Measurements from ENCODE around the gene R3HDM2.

R3HDM2 gene

GRCh38 chr12:57465030-57465746, 34.3 kb upstream of the R3HDM2 start:
- Histone ChIP-seq H3K36me3 (ENCODE audit: control insufficient read depth, insufficient read depth, low read length) (peaks cover 20% of the 10 kb centered on the region), H3K9ac (ENCODE audit: low read length) (no peak overlapping the region), H3K4me1 (ENCODE audit: control insufficient read depth, insufficient read depth, low read length) (peaks cover 5% of the 10 kb centered on the region), H3K9me3 (ENCODE audit: control insufficient read depth, insufficient read depth, low read depth, low read length) (no peaks in the 10 kb centered on the region), H3K27me3 (ENCODE audit: control insufficient read depth, insufficient read depth, low read length) (no peaks in the 10 kb centered on the region), H3K27ac (ENCODE audit: low read depth, low read length) (no peak overlapping the region), H3K4me3 (ENCODE audit: low read depth, low read length) (no peak overlapping the region)

GRCh38 chr12:57464569-57464968, 33.7 kb upstream of the R3HDM2 start:
- Histone ChIP-seq H3K27ac (ENCODE audit: low read depth, low read length) (no peak overlapping the region), H3K9ac (ENCODE audit: low read length) (no peak overlapping the region)

GRCh38 chr12:57462912-57463253, 32.0 kb upstream of the R3HDM2 start:
- Histone ChIP-seq H3K4me3 (ENCODE audit: low read depth, low read length) (peak overlapping the region; percentile 80; the same call in 1 of the 2 replicates), H3K27ac (ENCODE audit: low read depth, low read length) (no peak overlapping the region), H3K4me1 (ENCODE audit: control insufficient read depth, insufficient read depth, low read length) (peaks cover 13% of the 10 kb centered on the region), H3K9me3 (ENCODE audit: control insufficient read depth, insufficient read depth, low read depth, low read length) (no peaks in the 10 kb centered on the region), H3K9ac (ENCODE audit: low read length) (no peak overlapping the region), H3K27me3 (ENCODE audit: control insufficient read depth, insufficient read depth, low read length) (no peaks in the 10 kb centered on the region), H3K36me3 (ENCODE audit: control insufficient read depth, insufficient read depth, low read length) (peaks cover 7% of the 10 kb centered on the region; the same call in 1 of the 2 replicates)

More at GRCh38 chr12:57464569-57464968, 33.7 kb upstream of the R3HDM2 start:
- Histone ChIP-seq H3K27me3 (ENCODE audit: control insufficient read depth, insufficient read depth, low read length) (no peaks in the 10 kb centered on the region), H3K9me3 (ENCODE audit: control insufficient read depth, insufficient read depth, low read depth, low read length) (no peaks in the 10 kb centered on the region), H3K36me3 (ENCODE audit: control insufficient read depth, insufficient read depth, low read length) (peaks cover 14% of the 10 kb centered on the region; the same call in 1 of the 2 replicates), H3K4me3 (ENCODE audit: low read depth, low read length) (no peak overlapping the region), H3K4me1 (ENCODE audit: control insufficient read depth, insufficient read depth, low read length) (peaks cover 5% of the 10 kb centered on the region)

GRCh38 chr12:57462251-57462911, 31.5 kb upstream of the R3HDM2 start:
- Histone ChIP-seq H3K4me3 (ENCODE audit: low read depth, low read length) (peak overlapping the region; percentile 80), H3K9me3 (ENCODE audit: control insufficient read depth, insufficient read depth, low read depth, low read length) (no peaks in the 10 kb centered on the region), H3K27me3 (ENCODE audit: control insufficient read depth, insufficient read depth, low read length) (no peaks in the 10 kb centered on the region), H3K27ac (ENCODE audit: low read depth, low read length) (peak overlapping the region; percentile 36; the same call in 1 of the 2 replicates), H3K4me1 (ENCODE audit: control insufficient read depth, insufficient read depth, low read length) (peaks cover 13% of the 10 kb centered on the region), H3K9ac (ENCODE audit: low read length) (peak overlapping the region; percentile 58), H3K36me3 (ENCODE audit: control insufficient read depth, insufficient read depth, low read length) (0 out of 2 replicates have a peak, but pooled peaks cover 2% of the 10 kb centered on the region)

GRCh38 chr12:57461917-57462250, 31.0 kb upstream of the R3HDM2 start:
- Histone ChIP-seq H3K36me3 (ENCODE audit: control insufficient read depth, insufficient read depth, low read length) (0 out of 2 replicates have a peak, but pooled peaks cover 2% of the 10 kb centered on the region), H3K9me3 (ENCODE audit: control insufficient read depth, insufficient read depth, low read depth, low read length) (no peaks in the 10 kb centered on the region), H3K27me3 (ENCODE audit: control insufficient read depth, insufficient read depth, low read length) (no peaks in the 10 kb centered on the region), H3K4me1 (ENCODE audit: control insufficient read depth, insufficient read depth, low read length) (peaks cover 13% of the 10 kb centered on the region), H3K9ac (ENCODE audit: low read length) (peak overlapping the region; percentile 58), H3K4me3 (ENCODE audit: low read depth, low read length) (peak overlapping the region; percentile 80), H3K27ac (ENCODE audit: low read depth, low read length) (peak overlapping the region; percentile 36)

- peaks cover 17% of the 10 kb centered on the region for H3K4me1 ChIP-seq (ENCODE audit: control insufficient read depth, insufficient read depth, low read length)
- 0 out of 2 replicates have a peak, but pooled peaks cover 2% of the 10 kb centered on the region for H3K36me3 ChIP-seq (ENCODE audit: control insufficient read depth, insufficient read depth, low read length)
- H3K27ac ChIP-seq (ENCODE audit: low read depth, low read length) = peak overlapping the region; percentile 74
- H3K4me3 ChIP-seq (ENCODE audit: low read depth, low read length) = peak overlapping the region; percentile 80
- H3K9me3 ChIP-seq (ENCODE audit: control insufficient read depth, insufficient read depth, low read depth, low read length) = no peaks in the 10 kb centered on the region
- peak overlapping the region; percentile 76 for H3K9ac ChIP-seq (ENCODE audit: low read length)
- no peaks in the 10 kb centered on the region for H3K27me3 ChIP-seq (ENCODE audit: control insufficient read depth, insufficient read depth, low read length)
Measured at GRCh38 chr12:57461276-57461916, 30.6 kb upstream of the R3HDM2 start.

- Histone ChIP-seq H3K9ac (ENCODE audit: low read length) (peak overlapping the region; percentile 76), H3K27ac (ENCODE audit: low read depth, low read length) (peak overlapping the region; percentile 74; the same call in 1 of the 2 replicates), H3K9me3 (ENCODE audit: control insufficient read depth, insufficient read depth, low read depth, low read length) (no peaks in the 10 kb centered on the region), H3K36me3 (ENCODE audit: control insufficient read depth, insufficient read depth, low read length) (0 out of 2 replicates have a peak, but pooled peaks cover 2% of the 10 kb centered on the region), H3K27me3 (ENCODE audit: control insufficient read depth, insufficient read depth, low read length) (no peaks in the 10 kb centered on the region), H3K4me3 (ENCODE audit: low read depth, low read length) (peak overlapping the region; percentile 80), H3K4me1 (ENCODE audit: control insufficient read depth, insufficient read depth, low read length) (peaks cover 22% of the 10 kb centered on the region)
Measured at GRCh38 chr12:57460841-57461275, 30.0 kb upstream of the R3HDM2 start.

GRCh38 chr12:57460468-57460784, 29.6 kb upstream of the R3HDM2 start:
- H3K27ac ChIP-seq (ENCODE audit: low read depth, low read length) = no peak overlapping the region
- H3K36me3 ChIP-seq (ENCODE audit: control insufficient read depth, insufficient read depth, low read length) = 0 out of 2 replicates have a peak, but pooled peaks cover 2% of the 10 kb centered on the region
- H3K27me3 ChIP-seq (ENCODE audit: control insufficient read depth, insufficient read depth, low read length) = no peaks in the 10 kb centered on the region
- H3K9me3 ChIP-seq (ENCODE audit: control insufficient read depth, insufficient read depth, low read depth, low read length) = no peaks in the 10 kb centered on the region
- peaks cover 26% of the 10 kb centered on the region for H3K4me1 ChIP-seq (ENCODE audit: control insufficient read depth, insufficient read depth, low read length)
- no peak overlapping the region for H3K9ac ChIP-seq (ENCODE audit: low read length)
- H3K4me3 ChIP-seq (ENCODE audit: low read depth, low read length) = peak overlapping the region; percentile 80

- Histone ChIP-seq H3K36me3 (ENCODE audit: control insufficient read depth, insufficient read depth, low read length) (0 out of 2 replicates have a peak, but pooled peaks cover 2% of the 10 kb centered on the region), H3K9ac (ENCODE audit: low read length) (peak within 1 kb of the TSS; percentile 62), H3K27ac (ENCODE audit: low read depth, low read length) (peak within 1 kb of the TSS; percentile 75), H3K27me3 (ENCODE audit: control insufficient read depth, insufficient read depth, low read length) (no peaks in the 10 kb centered on the region), H3K9me3 (ENCODE audit: control insufficient read depth, insufficient read depth, low read depth, low read length) (no peaks in the 10 kb centered on the region), H3K4me1 (ENCODE audit: control insufficient read depth, insufficient read depth, low read length) (peaks cover 31% of the 10 kb centered on the region), H3K4me3 (ENCODE audit: low read depth, low read length) (peak within 1 kb of the TSS; percentile 80)
Measured at GRCh38 chr12:57459750-57460467, 29.1 kb upstream of the R3HDM2 start, which contains the start of gene GLI1. Gene GLI1 (plus strand): TSS chr12:57459785. CDS start chr12:57463692, 3,907 bp downstream.

- peaks cover 38% of the 10 kb centered on the region for H3K4me1 ChIP-seq (ENCODE audit: control insufficient read depth, insufficient read depth, low read length)
- no peaks in the 10 kb centered on the region for H3K9me3 ChIP-seq (ENCODE audit: control insufficient read depth, insufficient read depth, low read depth, low read length)
- peak overlapping the region; percentile 62 for H3K9ac ChIP-seq (ENCODE audit: low read length)
- H3K27me3 ChIP-seq (ENCODE audit: control insufficient read depth, insufficient read depth, low read length) = no peaks in the 10 kb centered on the region
- H3K4me3 ChIP-seq (ENCODE audit: low read depth, low read length) = peak overlapping the region; percentile 80
- no peaks in the 10 kb centered on the region for H3K36me3 ChIP-seq (ENCODE audit: control insufficient read depth, insufficient read depth, low read length)
- peak overlapping the region; percentile 75 for H3K27ac ChIP-seq (ENCODE audit: low read depth, low read length)
Measured at GRCh38 chr12:57459055-57459749, 28.4 kb upstream of the R3HDM2 start.

Data from HUES6 (cell line).